A204.1 (cell line): ENCODE results near the gene ARFGAP2.

ENCODE experiments used
- FAIRE-seq: peaks from 2 replicates; lab custom pipeline; 2012; peaks lifted over from hg19 to GRCh38; lab: Jason Lieb, UNC

ARFGAP2 gene

GRCh38 chr11:47186700-47187695, 10.3 kb upstream of the ARFGAP2 start:
- FAIRE-seq = peak; percentile 29

GRCh38 chr11:47186076-47186699, 9.5 kb upstream of the ARFGAP2 start, which contains the start of gene PACSIN3:
TSS of gene PACSIN3 (minus strand) at chr11:47186434. CDS start at chr11:47182727, 3,707 bp downstream.
- no peak for FAIRE-seq

DNA sequence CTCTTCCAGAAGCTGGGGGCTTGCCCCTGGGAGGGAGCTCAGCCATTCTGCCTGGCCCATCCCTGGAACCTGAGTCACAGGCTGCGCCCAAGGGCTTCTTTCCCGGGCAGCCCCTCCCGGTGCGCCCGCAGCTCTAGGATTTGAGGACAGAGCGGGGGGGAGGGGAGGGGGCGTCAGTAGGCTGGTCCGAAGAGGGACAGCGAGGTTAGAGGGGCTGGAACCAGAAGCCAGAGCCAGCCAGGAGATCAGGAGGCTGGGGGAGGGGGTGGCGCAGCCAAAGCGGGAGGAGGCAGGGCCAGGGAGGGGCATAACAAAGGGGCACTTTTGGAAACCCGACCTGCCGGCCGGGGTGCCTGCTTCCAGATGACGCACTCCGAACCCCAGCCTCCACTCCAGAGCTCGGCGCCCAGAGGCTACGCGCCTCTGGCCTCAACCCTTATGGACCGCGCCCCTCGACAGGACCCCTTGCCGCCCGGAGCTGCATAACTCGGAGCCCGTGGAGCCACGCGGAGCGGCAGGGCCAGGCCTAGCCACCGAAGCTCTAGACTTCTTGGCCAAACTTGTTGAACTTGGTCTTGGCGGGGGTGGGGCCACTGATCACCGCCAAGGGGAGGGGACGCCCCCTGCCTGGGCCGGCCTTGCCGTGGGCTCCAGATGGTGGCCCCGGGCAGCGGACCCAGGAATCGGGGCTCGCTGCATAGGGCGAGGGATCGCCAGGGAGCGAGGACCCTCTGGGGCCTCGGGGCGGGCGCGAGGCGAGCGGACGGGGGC, 8.8 kb upstream of the ARFGAP2 start:
- no peak for FAIRE-seq

- FAIRE-seq = no peak
Observed at GRCh38 chr11:47184711-47185304, 8.1 kb upstream of the ARFGAP2 start.

DNA sequence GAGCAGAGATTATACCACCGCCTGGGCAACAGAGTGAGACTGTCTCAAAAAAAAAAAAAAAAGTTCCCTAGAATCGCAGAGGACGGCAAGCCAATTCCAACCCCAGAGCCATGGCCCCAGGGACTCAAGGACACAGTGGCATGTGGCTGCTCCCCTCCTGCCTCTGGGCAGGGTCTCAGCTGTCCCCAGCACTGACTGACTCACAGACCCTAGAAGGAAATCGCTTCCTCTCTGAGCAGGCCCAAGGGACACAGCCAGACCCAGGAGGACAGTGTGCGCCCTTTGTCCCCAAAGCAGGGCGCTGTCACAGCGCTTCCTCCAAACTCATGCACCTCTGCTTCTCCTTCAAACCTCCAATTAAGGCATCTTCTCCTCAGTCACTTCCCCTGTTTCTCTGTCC, 7.3 kb upstream of the ARFGAP2 start:
- no peak for FAIRE-seq

DNA sequence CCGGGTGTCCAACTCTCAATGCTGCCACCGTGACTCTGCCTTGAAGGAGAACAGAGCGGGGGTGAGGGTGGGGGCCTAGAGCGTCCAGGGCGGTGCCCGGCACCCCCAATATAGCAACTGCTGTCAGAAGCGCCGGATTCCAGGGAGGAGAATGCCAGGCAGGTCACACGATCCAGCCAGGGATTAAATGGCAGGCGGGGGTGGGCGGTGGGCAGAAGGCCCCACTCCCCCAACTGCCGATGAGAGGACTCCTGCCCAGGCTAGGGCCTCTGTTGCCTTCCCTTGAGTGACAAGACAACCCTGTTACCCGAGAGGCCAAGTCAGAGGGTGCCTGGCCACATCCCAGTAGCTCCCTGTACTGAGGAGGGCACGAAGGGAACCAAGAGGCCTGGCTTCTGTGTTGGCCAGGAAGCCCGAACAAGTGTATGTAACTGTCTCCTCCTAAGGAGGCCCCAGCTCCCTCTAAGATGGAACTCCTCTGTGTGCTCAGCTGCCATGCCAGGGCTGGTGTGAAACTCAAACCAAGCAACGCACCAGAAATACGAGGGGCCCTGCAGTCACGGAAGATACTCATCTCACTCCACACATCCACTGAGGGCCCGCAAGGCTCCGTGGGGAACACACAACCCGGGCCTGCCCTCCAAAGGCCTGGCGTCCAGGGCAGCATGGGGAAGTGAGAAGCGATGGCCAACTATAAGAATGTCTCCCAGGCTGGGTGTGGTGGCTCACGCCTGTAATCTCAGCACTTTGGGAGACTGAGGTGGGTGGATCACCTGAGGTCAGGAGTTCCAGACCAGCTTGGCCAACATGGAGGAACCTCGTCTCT, 6.6 kb upstream of the ARFGAP2 start:
- FAIRE-seq = no peak

DNA sequence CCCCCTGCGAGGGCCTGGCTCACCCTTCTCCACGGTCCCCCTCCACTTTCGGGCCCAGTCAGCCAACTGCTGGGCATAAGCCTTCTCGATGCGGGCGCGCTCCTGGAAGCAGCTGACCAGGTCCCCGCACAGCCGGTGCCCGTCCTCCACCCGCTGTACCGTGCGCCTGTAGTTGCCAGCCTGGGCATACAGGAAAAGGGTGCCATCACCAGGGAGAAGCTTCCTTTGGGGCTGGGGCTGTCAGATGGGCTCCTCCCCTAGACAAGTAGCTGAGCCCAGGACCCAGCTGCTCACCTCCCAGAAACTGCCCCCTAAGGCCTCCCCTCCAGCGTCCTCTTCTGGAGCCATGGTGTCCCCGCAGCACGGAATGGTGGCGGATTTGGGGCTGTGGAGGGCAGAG, 5.7 kb upstream of the ARFGAP2 start:
- FAIRE-seq = no peak

DNA sequence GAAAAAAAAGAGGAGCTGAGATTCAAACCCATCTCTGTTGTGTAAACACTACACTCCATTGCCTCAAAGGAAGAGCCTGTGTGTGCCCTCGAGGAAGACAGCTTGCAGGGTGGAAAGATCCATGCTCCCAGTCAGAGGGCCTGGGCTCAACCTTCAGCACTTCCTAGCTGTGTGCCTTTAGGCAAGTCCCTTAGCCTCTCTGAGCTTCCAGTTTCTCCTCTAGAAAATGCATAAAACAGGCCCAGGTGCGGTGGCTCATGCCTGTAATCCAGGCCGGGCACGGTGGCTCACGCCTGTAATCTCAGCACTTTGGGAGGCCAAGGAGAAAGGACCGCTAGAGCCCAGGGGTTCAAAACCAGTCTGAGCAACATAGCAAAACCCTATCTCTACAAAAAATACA, 4.6 kb upstream of the ARFGAP2 start:
- FAIRE-seq = no peak

DNA sequence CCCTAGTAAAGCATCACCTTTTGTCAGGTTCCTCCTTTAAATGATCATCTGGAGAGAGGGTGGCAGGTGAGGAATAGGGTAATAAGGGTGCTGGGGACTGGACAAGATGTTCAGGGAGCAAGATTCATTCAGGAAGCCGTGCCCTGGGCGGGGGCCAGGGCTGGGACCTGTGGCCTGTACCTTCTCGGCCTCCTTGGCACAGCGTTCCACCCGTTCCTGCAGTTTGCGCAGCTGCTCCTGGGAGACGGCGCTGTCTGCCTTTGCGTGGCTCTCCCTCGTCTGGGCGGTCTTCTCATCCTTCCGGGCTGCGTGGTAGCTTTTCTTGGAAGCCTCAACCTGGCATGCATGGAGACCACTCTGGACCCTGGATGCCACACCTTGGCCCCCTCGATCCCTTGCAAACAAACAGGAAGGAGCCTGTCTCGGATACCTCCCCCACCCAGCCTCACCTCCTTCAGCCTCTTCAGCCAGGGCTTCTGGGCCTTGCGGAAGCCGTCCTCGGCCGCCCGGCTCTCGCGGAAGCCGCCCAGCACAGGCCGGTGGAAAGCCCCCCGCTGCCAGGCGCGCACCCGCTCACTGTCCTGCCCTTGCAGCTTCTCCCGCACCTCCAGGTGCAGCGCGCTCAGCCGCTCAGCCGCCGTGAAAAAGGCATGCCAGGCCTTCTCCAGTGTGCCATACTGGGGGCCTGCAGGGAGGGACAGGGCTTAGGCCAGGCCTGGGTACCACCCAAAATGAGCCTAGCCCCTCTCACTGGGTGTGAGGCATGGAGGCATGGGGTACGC, 3.5 kb upstream of the ARFGAP2 start:
- no peak for FAIRE-seq

DNA sequence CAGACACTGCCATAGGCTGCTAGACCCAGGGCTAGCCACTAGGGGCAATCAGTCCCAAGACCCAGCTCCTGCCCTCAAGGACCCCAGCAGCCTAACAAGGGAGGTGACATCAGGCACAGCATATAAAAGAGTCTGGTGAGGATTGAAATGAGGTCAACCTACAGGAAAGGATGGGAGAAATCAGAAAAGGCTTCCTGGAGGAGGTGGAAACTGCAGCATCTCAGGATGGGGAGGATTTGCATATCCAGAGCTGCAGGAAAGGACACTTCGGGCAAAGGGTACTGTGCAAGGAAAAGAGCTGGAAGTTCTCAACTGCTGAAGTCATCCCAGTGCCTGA, 2.9 kb upstream of the ARFGAP2 start:
- FAIRE-seq = no peak

GRCh38 chr11:47178737-47179654, 2.3 kb upstream of the ARFGAP2 start:
- no peak for FAIRE-seq

DNA sequence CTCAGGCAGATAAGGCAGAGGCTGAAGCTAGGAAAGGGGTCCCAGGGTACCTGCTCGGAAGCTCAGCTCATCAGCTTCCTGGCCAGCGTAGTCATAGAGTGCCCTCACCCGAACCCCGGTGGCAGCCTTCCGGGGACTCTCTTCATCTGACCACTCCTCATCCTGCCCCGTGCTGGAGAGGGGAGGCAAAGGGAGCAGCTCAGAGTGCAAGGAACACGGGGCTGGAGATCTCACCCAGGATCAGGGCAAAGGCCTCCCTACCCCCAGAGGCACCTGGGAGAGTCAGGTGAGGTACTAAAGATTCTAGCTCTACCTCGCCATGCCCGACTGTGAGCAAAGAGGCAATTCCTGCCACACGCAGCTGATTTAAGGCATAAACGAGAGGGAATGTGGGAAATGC, 1.6 kb upstream of the ARFGAP2 start:
- FAIRE-seq = no peak

DNA sequence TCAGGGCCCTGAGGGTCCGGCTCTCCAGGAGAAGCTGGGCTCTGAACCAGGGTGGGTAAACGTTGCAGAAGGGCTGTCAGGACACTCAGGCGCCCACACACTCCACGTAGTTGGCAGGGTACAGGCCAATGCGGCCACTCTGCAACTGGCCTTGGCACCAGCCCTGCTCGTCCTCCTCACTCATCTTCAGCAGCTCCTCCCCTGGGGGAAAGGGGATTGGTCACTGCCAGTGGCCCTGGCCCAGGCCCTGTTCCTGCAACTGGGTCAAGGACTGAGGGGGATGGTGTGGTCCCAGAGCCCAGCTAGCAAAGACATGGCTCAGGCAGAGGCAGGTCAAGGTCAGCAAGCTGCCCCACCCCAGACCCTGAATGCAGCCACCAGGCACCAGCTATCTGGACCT, 1.2 kb upstream of the ARFGAP2 start:
- FAIRE-seq = no peak

DNA sequence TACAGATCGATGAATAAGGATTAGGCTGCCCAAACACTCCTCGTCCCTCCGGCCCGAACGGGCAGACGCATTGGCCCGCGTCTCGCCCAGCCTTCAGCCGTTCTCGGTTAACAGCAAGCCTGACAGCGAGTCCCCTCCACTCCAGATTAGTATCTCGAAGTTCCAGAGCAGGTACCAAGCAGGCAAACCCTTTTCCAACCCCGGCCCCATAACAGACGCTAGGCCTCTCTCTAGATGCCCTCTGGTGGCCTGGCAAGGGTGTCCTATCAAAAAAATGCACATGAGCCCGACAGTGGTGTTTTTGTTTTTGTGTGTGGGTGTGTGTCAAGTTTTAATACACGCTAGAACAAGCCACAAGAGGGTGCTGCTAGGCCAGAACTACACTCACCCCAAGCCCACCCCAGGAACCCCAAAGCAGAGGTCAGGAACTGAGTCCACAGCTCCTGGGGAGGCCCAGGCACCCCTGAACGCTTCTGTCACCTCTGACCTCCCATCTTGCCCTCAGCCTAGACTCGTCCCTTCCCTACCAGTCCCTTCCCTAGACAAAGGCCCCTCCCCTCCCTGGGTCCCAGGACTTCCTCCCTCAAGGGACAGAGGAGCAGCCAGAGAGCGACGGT, 658 bp upstream of the ARFGAP2 start:
- FAIRE-seq = no peak

- FAIRE-seq = no peak
Observed at GRCh38 chr11:47175746-47176327, 842 bp downstream of the ARFGAP2 start.

GRCh38 chr11:47172740-47173336, 3.8 kb downstream of the ARFGAP2 start:
- no peak for FAIRE-seq

GRCh38 chr11:47171856-47172255, 4.8 kb downstream of the ARFGAP2 start:
- FAIRE-seq = no peak

DNA sequence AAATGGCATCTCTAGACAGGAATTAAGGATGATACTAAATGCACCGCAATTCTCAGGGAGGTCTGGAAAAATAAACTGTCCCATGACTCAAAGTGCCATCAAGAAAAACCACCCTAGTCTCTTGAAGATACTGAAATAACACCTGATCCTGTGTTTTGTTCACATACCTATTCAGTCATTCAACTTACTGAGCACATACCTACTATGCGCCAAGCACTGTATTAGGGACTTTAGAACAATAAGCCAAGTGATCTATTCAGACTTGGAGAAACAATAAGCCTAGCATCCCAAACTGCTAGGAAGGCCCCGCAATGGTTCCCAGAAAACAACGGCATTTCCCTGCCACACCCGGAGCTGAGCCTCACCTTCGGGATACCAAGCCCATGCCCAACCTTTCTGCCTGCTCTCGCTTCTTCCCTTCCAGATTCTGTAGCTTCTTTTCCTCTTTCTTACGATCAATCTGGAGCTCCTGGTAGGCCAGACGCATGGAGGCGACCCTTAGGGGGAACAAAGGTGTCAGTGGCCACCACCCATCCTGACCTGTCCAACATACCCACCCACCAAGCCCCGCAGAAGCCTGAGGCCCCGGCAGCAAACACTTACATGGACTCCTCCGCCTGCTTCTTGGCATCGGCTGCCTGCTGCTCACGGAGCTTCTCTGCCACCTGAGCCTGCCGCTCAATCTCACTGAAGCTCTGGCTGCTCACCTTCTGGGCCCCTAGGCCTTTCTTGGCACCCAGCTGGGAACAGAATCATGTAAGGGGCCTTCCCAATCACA, 5.4 kb downstream of the ARFGAP2 start:
- FAIRE-seq = no peak
